Tibial nerve (tissue), 4 donors: ENCODE results near the gene SULT1E1. TPM values are rescaled to one million over a fixed set of nuclear protein-coding genes. Genes with fewer than 3 reads are reported as not detected.

Source experiments
- DNase-seq, 2 donors: peaks; one replicate each; pipeline ENCODE4 v3.0.0-alpha.2; 2019; ENCODE audit warnings: low spot score in 2 of 2
- H3K27ac ChIP-seq, 4 donors: fragments of 200-600 bp; sonication (generic) in 3 of 4; one replicate each; pipeline ENCODE4 v1.5.1; 2017 to 2019; ENCODE audit warnings: mild to moderate bottlenecking in 1 of 4
- H3K27me3 ChIP-seq, 2 donors: fragments of 200-600 bp; sonication (generic) in 1 of 2; one replicate each; pipeline versions ENCODE4 v1.5.1 to v1.6.0; 2017 to 2019
- H3K36me3 ChIP-seq, 3 donors: fragments of 200-600 bp; sonication (generic); one replicate each; pipeline ENCODE4 v1.5.1; 2018 to 2019
- H3K4me1 ChIP-seq, 4 donors: fragments of 200-600 bp; sonication (generic) in 3 of 4; one replicate each; pipeline ENCODE4 v1.5.1; 2017 to 2019
- H3K4me3 ChIP-seq, 4 donors: fragments of 200-600 bp; sonication (generic) in 3 of 4; one replicate each; pipeline ENCODE4 v1.5.1; 2017 to 2019; ENCODE audit warnings: mild to moderate bottlenecking in 1 of 4, moderate library complexity in 1 of 4
- H3K9me3 ChIP-seq, 4 donors: fragments of 200-600 bp; sonication (generic) in 3 of 4; one replicate each; pipeline ENCODE4 v1.5.1; 2017 to 2019
- EP300 ChIP-seq, 2 donors: sonication (generic); formaldehyde crosslinking; IDR thresholded peaks; one replicate each; pipeline ENCODE4 v1.6.1; 2017; ENCODE audit warnings: antibody characterized with exemption in 2 of 2, mild to moderate bottlenecking in 1 of 2
- POLR2A ChIP-seq, 2 donors: fragments of 450-650 bp; IDR thresholded peaks; one replicate each; pipeline ENCODE4 v1.6.1; 2017; ENCODE audit warnings: antibody characterized with exemption in 2 of 2, mild to moderate bottlenecking in 2 of 2, moderate library complexity in 2 of 2
- WGBS, 2 donors: methylation state at CpG; one replicate each; pipeline ENCODE4 v1.1.5; 2018; 5-methylcytosine and 5-hydroxymethylcytosine counted together
- total RNA-seq, 4 donors: library from RNA; depleted of rRNA; stranded (reverse); fragments of >200 nt; gene quantifications; one replicate each; pipeline ENCODE4 v1.1.0, GENCODE V29; 2016
- TF ChIP-seq, protein P1 (sequence below), 5 experiments: fragments of 200-600 bp in 3 of 5; fragments of 450-650 bp in 2 of 5; sonication (generic) in 3 of 5; IDR thresholded peaks; one replicate each; pipeline ENCODE4 v1.5.1; 2016 to 2019; ENCODE audit warnings: antibody characterized with exemption in 5 of 5, mild to moderate bottlenecking in 3 of 5, moderate library complexity in 2 of 5

Gene SULT1E1
- total RNA-seq, 4 donors from 2014 or later: not detected

- H3K36me3 ChIP-seq: no peaks in the 10 kb centered on the region
- TF ChIP-seq EP300 (IDR thresholded peaks at IDR 0.05) (no peak), POLR2A (IDR thresholded peaks at IDR 0.05) (no peak)
- TF ChIP-seq, protein P1, sequence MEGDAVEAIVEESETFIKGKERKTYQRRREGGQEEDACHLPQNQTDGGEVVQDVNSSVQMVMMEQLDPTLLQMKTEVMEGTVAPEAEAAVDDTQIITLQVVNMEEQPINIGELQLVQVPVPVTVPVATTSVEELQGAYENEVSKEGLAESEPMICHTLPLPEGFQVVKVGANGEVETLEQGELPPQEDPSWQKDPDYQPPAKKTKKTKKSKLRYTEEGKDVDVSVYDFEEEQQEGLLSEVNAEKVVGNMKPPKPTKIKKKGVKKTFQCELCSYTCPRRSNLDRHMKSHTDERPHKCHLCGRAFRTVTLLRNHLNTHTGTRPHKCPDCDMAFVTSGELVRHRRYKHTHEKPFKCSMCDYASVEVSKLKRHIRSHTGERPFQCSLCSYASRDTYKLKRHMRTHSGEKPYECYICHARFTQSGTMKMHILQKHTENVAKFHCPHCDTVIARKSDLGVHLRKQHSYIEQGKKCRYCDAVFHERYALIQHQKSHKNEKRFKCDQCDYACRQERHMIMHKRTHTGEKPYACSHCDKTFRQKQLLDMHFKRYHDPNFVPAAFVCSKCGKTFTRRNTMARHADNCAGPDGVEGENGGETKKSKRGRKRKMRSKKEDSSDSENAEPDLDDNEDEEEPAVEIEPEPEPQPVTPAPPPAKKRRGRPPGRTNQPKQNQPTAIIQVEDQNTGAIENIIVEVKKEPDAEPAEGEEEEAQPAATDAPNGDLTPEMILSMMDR (IDR thresholded peaks at IDR 0.05): no peak
- no peak overlapping the region for H3K27ac ChIP-seq
- H3K9me3 ChIP-seq: no peaks in the 10 kb centered on the region
- H3K4me1 ChIP-seq: no peaks in the 10 kb centered on the region
- H3K4me3 ChIP-seq: no peak overlapping the region
- WGBS, 2 donors: 83 to 93% methylated on average over 1 of the region's 1 CpG
- H3K27me3 ChIP-seq: no peaks in the 10 kb centered on the region
- no peak for DNase-seq
Measured at GRCh38 chr4:69813628-69814027, 46.3 kb downstream of the SULT1E1 start.

DNA sequence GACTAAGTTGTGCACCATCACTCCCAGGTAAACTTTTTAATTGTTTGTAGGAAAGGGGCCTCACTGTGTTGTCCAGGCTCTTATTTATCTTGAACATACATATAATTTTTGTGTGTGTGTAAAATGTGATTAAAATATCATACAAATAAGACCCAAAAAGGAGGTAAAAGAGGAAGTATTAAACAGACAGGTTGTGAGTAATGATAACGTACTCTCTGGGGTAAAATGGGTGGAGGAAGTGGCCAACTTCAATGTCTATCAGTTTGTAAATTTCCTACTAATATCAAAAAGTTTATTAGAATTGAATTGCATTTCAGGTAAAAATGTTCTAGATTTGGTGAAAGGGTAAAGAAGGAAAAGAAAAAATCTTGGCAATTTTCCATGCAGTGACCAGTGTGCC, 48.8 kb downstream of the SULT1E1 start:
- H3K4me1 ChIP-seq: no peaks in the 10 kb centered on the region
- no peak overlapping the region for H3K4me3 ChIP-seq
- WGBS, 2 donors: 77 to 83% methylated on average over 1 of the region's 1 CpG
- H3K27ac ChIP-seq: no peak overlapping the region
- TF ChIP-seq EP300 (IDR thresholded peaks at IDR 0.05): no peak
- TF ChIP-seq, protein P1 (IDR thresholded peaks at IDR 0.05): no peak
- no peak for TF ChIP-seq POLR2A (IDR thresholded peaks at IDR 0.05)
- no peak for DNase-seq
- H3K27me3 ChIP-seq: no peaks in the 10 kb centered on the region
- no peaks in the 10 kb centered on the region for H3K9me3 ChIP-seq
- H3K36me3 ChIP-seq: no peaks in the 10 kb centered on the region

DNA sequence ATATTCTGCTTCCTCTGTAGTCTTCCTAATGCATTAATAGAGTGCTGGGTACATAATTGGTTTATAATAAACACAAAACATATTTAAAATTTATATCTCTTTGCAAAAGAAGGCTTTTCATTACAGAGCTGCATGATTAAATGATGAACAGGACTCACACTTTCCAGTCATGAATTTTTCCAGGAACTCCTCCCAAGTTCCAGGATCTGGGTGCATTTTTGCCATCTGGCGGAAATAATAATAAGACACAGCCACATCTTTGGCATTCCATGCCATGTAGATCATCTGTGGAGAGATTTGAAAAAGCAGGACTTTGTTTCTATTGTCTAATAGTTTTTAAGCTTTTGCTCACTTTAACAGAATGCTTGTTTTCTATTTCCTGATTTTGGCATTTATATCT, 59.3 kb downstream of the SULT1E1 start:
- no peak overlapping the region for H3K4me3 ChIP-seq
- no peaks in the 10 kb centered on the region for H3K4me1 ChIP-seq
- TF ChIP-seq, protein P1 (IDR thresholded peaks at IDR 0.05): no peak
- TF ChIP-seq EP300 (IDR thresholded peaks at IDR 0.05): no peak
- TF ChIP-seq POLR2A (IDR thresholded peaks at IDR 0.05): no peak
- no peak for DNase-seq
- no peak overlapping the region for H3K27ac ChIP-seq
- no peaks in the 10 kb centered on the region for H3K27me3 ChIP-seq
- no peaks in the 10 kb centered on the region for H3K36me3 ChIP-seq
- WGBS, 2 donors: 62 to 71% methylated on average over 1 of the region's 1 CpG
- peaks cover 0 to 8% (median 0%) of the 10 kb centered on the region in 4 donors for H3K9me3 ChIP-seq

DNA sequence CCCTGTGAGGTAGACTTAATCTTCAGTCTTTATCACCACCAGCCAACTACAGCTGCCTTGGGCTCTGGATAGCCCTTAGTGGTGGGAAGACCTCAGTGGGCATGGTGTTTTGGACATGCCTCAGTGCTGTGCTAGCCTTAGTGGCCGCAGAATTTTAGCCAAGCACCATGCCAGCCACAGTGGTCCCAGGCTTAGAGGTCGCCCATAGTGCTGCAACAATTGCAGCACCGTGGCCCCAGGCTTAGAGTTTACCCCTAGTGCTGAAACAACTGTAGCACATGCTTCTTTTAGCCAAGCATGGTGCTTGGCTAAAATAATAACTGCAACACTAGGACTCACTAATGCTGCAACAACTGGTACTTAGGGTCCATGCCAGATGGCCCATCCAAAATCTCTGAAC, 60.6 kb downstream of the SULT1E1 start:
- TF ChIP-seq, protein P1 (IDR thresholded peaks at IDR 0.05): no peak
- TF ChIP-seq POLR2A (IDR thresholded peaks at IDR 0.05) (no peak), EP300 (IDR thresholded peaks at IDR 0.05) (no peak)
- H3K4me1 ChIP-seq: no peaks in the 10 kb centered on the region
- H3K27me3 ChIP-seq: no peaks in the 10 kb centered on the region
- H3K9me3 ChIP-seq: peaks cover 0 to 8% (median 0%) of the 10 kb centered on the region in 4 donors
- 86 to 93% methylated on average over 3 of the region's 3 CpGs for WGBS, 2 donors
- H3K4me3 ChIP-seq: no peak overlapping the region
- no peak for DNase-seq
- H3K36me3 ChIP-seq: no peaks in the 10 kb centered on the region
- H3K27ac ChIP-seq: no peak overlapping the region

DNA sequence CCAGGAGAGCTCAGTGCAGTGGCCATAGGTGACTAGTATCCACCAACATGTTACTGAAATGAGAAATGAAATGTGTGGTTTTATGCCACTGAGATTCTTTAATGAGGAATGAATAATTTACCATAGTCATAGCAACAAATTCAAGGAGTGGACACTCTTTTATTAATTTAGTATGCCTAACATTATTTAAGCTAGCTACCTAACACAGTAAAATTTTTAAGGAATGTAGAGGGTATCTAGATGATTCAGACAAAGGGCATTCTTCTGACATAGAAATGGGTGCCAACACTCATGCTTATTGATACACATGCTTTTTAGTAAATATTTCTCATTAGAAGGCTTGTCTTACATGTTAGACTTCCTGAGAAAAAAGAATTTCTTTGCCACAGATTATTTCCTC, 66.2 kb downstream of the SULT1E1 start:
- H3K27me3 ChIP-seq: no peaks in the 10 kb centered on the region
- no peaks in the 10 kb centered on the region for H3K4me1 ChIP-seq
- DNase-seq: no peak
- H3K36me3 ChIP-seq: no peaks in the 10 kb centered on the region
- no peaks in the 10 kb centered on the region for H3K9me3 ChIP-seq
- no peak overlapping the region for H3K27ac ChIP-seq
- no peak for TF ChIP-seq POLR2A (IDR thresholded peaks at IDR 0.05)
- TF ChIP-seq, protein P1 (IDR thresholded peaks at IDR 0.05): no peak
- no peak for TF ChIP-seq EP300 (IDR thresholded peaks at IDR 0.05)
- no peak overlapping the region for H3K4me3 ChIP-seq

Other genes starting within 250 kb of the SULT1E1 start
- not detected for gene UGT2A2, start 220.5 kb downstream of the SULT1E1 start, total RNA-seq
- not detected for gene UGT2A1, start 206.9 kb downstream of the SULT1E1 start, total RNA-seq
- gene SULT1B1, start 99.5 kb downstream of the SULT1E1 start, total RNA-seq: 1 to 10 TPM in 2 of 4 donors, under 1 TPM in 2; 0.39 to 3.3 (median 1.1) TPM
- gene CSN1S1, start 70.9 kb upstream of the SULT1E1 start, total RNA-seq: 1 to 10 TPM in 1 of 4 donors, not detected in 3; 3.9 TPM
- not detected for gene CSN2, start 105.6 kb upstream of the SULT1E1 start, total RNA-seq
- gene STATH, start 135.8 kb upstream of the SULT1E1 start, total RNA-seq: not detected
- gene HTN3, start 168.3 kb upstream of the SULT1E1 start, total RNA-seq: not detected
- not detected for gene HTN1, start 190.3 kb upstream of the SULT1E1 start, total RNA-seq